C4-2B (cell line): Measurements from ENCODE around the gene KCTD5.

Experiments
- ZFX ChIP-seq: fragments of 450-650 bp; IDR thresholded peaks from 2 replicates; pipeline ENCODE4 v1.6.1; 2017
- TF ChIP-seq, protein P1 (sequence below): fragments of 450-650 bp; conservative IDR thresholded peaks from 2 replicates; pipeline ENCODE4 v1.5.1; 2017; ENCODE audit warnings: mild to moderate bottlenecking

DNA sequence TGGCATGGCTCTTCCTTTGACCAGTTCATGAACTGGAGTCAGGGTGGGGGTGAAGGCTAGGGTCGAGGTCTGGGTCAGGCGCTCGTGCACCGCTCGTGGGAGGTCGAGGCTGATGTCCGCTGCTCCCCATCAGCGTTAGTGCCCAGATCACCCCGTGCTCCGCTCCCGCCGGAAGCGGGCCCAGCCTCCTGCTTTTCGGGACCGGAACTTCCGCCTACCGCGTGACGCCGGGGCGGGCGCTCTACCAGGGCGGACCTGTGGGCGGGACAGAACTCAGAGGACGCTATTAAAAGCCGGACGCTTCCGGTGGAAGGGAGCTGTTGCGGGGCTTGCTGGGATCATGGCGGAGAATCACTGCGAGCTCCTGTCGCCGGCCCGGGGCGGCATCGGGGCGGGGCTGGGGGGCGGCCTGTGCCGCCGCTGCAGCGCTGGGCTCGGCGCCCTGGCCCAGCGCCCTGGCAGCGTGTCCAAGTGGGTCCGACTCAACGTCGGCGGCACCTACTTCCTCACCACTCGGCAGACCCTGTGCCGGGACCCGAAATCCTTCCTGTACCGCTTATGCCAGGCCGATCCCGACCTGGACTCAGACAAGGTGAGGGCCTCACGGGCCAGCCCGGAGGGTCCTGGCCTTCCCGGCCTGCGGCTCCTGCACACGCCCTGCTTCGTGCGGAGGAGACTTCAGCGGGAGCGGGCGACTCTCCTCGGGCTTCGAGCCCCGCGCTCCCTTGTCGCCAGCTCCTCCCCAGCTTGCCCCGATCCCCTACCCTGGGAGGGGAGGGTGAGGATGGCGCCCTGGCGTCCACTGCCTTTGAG is at the start of gene KCTD5:
- TF ChIP-seq, protein P1, sequence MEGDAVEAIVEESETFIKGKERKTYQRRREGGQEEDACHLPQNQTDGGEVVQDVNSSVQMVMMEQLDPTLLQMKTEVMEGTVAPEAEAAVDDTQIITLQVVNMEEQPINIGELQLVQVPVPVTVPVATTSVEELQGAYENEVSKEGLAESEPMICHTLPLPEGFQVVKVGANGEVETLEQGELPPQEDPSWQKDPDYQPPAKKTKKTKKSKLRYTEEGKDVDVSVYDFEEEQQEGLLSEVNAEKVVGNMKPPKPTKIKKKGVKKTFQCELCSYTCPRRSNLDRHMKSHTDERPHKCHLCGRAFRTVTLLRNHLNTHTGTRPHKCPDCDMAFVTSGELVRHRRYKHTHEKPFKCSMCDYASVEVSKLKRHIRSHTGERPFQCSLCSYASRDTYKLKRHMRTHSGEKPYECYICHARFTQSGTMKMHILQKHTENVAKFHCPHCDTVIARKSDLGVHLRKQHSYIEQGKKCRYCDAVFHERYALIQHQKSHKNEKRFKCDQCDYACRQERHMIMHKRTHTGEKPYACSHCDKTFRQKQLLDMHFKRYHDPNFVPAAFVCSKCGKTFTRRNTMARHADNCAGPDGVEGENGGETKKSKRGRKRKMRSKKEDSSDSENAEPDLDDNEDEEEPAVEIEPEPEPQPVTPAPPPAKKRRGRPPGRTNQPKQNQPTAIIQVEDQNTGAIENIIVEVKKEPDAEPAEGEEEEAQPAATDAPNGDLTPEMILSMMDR = no peak
- peak; percentile 51; the same call in 1 of the 2 replicates for TF ChIP-seq ZFX
